NK-92 treated with Interleukin-12 subunit alpha and Interleukin-12 subunit beta, amount 100 ng/mL, for 24 hours (cell line): ENCODE data around the gene GTF2F2.

Source experiments
- DNase-seq: peaks from one replicate; lab custom pipeline; 2025; lab: John Stamatoyannopoulos, UW

Gene GTF2F2, protein sequence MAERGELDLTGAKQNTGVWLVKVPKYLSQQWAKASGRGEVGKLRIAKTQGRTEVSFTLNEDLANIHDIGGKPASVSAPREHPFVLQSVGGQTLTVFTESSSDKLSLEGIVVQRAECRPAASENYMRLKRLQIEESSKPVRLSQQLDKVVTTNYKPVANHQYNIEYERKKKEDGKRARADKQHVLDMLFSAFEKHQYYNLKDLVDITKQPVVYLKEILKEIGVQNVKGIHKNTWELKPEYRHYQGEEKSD

DNA sequence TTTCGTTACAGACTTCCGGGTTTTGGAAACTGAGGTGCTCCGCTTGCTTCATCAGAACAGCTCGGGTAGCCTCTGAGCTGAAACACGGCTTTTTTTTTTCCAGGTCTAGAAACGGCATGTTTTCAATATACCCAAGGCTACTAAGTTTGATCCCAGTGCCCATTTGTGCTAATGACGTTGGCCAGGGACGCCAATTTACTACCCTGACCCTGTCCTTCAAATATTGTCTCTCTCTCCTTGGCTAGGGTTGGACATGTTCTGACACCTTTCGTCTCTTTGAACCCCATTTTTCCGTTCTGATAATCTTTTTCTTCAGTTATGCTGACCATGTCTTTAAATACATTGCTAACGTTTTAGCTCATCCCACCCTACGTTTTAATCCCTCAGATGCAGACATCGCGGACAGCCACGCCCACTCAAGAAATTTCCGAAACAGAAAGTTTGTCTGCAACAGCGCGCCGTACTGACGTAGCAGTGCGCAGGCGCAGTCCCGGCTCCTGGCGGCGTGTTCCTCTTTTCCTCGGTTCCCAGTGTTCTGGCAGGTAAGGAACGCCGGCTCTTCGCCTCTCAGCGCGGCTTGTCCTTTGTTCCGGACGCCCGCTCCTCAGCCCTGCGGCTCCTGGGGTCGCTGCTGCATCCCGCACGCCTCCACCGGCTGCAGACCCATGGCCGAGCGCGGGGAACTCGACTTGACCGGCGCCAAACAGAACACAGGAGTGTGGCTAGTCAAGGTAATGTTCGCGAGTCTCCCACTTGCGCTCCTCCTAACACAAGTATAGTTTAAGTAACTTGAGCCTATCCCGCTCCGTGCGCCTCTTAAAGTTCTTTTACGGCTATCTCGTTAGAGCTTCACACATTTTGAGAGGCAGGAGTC is at the start of gene GTF2F2:
Gene GTF2F2 (plus strand): TSS at position 520 of the 874 bp plus-strand sequence. CDS start 146 bp downstream, at position 666.
- peak; percentile 85 for DNase-seq

DNA sequence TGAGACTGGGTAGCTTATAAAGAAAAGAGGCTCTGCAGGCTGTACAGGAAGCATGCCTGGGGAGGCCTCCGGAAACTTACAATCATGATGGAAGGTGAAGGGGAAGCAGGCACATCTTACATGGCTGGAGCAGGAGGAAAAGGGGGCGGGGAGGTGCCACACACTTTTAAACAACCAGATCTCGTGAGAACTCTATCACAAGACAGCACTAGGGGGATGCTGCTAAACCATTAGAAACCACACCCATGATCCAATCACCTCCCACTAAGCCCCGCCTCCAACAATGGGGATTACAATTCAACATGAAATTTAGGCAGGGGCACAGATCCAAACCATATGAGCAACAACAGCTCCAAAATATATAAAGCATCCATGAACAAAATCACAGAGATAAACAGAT is 46.5 kb upstream of the GTF2F2 start:
- DNase-seq: no peak

DNA sequence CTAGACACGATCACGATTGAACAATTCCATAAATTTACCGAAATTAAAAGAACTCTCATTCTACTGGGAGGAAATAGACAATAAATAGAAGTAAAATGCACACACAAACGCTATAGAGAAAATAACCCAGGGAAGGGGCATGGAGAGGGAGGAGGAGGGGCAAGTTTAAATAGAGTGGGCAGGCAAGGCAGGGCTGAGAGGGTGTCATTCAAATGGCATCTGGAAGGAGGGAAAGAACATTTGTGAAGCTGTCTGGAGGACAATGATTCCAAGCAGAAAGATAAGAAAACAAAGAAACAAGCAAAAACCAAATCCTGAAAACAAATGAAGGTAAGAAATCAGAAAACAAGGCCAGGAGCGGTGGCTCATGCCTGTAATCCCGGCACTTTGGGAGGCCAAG is 45.6 kb upstream of the GTF2F2 start:
- no peak for DNase-seq

DNA sequence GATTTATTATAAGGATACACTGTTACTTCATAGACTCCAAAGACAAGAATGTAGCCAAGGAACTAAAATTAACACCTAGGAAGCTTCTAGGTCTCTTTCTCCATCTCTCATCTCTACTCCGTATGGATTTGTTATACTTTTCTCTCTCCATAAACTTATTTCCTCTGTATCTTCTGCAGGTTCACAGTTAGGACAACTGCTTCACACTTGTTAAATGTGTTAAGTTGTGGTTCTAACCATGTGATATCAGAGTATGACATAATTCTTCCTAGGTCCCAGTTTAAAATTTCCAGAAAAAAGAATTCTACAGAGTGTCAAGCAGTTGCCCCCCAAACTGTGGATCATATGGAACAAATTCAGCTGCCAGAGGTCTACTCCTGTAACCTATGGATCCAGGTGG is 42.3 kb upstream of the GTF2F2 start:
- DNase-seq: no peak

DNA sequence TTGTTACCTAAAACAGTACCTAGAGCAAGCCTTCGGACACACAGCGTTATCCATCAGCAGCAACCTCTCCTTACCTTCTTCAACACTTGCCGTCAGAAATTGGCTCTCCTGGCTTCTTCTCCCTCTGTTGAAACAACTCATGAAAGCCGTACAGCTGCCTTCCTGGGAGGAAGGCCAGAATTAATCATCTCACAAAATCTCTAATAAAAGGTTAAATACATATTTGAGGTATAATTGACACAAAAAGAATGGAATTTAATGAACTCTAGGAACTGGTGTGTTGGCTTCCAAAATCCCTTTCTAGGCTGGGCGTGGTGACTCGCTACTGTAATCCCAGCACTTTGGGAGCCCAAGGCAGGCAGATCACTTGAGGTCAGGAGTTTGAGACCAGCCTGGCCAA is 37.3 kb upstream of the GTF2F2 start:
- no peak for DNase-seq

DNA sequence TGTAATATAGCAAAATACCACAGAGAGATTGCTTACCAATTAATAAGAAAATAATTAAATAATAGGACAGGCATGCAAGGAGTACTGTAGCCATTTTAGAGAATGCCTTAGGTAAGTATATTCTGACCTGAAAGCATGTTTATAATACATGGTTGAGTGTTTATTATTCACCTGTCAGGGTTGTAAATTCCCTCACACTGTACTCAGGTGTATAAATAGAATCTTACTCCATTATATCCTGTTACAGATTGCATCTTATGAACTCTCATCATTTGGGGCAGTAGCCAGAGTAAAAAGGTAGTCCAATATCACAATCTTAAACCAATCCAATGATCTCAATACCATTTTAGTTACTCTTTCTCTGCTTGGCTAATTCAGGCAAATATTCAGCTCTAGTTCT is 35.8 kb upstream of the GTF2F2 start:
- no peak for DNase-seq

DNA sequence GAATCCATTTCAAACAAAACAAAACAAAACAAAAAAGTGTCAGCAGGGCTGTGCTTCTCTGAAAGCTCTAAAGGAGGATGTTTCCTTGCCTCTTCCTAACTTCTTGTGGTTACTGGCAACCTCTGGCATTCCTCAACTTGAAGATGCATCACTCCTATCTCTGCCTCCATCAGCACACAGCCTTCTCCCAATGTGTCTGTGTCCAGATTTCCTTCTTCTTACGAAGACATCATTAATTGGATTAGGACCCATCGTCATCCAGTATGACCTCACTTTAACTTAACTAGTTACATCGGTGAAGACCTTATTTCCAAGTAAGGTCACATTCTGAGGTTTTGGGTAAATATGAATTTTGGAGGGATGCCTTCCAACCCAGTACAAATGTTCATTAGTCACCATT is 33.8 kb upstream of the GTF2F2 start:
- no peak for DNase-seq

DNA sequence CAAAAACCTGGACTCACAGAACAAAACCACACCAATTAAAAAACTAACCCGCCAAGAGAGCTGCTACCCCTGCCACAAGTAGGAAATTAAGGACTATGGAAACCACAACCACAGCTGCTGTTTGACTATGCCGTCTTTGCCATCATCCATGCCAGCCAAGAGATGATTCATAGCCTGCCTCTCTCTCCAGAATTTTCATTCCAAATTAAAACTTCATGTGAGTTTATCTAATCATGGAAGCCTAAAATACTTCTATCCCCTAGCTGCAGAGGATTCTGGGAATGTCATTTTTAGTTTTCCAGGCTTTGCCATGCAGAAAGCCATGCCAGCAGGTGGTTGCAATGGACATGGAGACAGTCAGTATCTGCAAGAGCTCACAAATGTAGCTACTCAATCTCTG is 27.6 kb upstream of the GTF2F2 start:
- no peak for DNase-seq

DNA sequence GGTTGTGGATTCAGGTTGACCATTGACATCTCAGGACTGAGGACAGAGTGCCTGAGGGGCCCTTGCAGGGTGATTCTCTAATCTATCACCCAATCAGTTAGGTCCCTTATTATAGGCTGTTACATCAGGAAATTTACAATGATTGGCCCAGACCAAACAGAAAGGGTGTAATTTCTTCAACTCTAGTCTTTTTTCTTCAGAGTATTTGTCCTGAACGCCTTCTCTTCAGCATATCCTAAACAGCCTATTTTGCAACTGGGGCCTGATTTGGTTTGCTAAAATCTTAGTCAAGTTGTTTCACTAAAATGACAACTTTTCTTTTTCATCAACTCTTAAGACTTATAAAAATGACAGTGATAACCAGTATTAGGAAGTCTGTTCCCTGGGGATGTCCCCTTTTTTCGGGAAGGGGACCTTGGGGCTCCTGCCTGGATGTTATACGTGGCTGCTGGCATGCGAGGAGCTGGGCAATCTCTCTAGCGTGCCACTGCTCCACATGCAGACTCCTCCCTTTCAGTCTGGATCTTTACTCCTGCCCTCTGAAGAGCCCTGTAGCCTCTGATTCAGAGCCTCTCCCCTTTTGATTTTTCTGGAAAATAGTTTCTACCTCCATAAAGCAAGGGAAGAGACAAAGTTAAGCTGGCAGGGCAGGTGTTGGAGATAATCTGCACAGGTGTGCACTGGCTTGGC is 19.6 kb upstream of the GTF2F2 start:
- DNase-seq: no peak

DNA sequence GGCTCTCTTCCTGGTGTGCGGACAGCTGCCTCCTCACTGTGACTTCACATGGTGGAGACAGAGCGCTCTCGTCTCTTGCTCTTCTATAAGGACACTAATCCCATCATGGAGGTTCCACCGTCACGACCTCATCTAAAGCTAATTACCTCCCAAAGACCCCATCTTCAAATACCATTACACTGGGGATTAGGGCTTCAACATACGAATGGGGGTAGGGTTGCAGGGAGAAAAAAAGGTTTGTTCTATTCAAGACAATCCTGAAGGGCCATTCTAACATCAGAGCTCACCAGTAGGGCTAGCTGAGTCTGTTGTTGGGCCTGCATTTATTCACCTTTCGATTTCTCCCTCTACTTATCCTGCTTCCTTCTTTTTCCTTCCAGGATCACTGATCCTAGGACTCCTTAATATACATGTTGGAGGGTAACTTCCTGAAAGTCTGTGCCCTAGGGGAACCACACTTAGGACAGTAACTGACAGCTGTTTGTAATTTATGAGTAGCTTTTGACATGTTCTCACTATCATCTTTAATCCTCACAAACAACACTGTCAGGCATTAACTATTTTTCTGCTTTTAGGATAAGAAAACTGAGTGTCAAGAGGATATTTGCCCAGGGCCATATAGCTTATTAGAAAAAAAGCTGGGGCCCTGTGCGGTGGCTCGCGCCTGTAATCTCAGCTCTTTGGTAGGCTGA is 18.8 kb upstream of the GTF2F2 start:
- DNase-seq: no peak

DNA sequence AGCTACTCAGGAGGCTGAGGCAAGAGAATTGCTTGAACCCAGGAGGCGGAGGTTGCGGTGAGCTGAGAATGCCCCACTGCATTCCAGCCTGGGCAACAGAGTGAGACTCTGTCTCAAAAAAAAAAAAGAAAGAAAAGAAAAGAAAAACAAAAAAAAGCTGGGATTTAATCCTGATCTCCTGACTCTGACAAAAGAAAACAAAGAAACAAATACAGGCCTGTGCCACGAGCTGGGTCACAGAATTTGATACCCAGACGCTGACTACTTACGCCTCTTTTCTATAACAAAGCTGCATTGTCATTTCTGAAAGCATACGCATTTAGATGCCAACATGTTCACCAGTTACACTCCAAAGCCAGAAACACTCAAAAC is 18.2 kb upstream of the GTF2F2 start:
- DNase-seq: no peak

DNA sequence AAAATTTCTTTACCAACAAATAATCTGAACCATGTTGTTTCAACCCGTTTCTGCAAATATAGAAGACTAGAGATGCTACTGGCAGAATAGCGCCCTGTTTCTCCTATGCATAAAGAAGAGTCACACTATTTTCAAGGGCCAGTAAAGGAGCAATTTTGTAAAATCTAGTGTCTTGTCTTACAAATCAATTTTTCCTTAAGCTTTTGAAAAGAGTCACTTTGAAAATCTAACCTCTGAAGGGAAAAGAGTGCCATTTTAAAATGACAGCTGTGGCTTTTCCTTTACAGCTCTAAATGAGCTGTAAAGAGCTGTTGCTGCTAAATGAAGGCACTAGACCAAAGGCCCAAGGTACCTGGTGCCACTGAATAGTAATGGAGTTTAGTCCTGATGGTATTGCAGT is 16.9 kb upstream of the GTF2F2 start:
- DNase-seq: no peak

DNA sequence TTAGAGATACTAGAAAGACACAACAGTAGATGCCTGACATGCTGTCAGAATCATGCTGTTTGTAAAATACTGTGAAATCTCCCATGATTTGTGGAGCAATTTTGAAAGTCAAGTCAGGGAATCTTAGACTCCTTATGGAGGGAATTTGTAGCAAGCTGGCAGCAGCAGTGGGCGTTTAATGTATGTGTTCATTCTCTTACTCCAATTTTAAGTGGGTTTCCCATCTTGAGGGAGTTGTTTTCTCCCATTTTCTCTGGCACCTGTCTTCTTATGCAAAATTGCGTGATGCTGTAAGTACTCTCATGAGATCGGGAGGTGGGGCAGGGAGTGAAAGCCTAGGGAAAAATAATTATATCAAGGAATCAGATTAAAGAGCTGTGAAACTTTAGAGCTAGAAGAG is 16.0 kb upstream of the GTF2F2 start:
- DNase-seq: no peak

DNA sequence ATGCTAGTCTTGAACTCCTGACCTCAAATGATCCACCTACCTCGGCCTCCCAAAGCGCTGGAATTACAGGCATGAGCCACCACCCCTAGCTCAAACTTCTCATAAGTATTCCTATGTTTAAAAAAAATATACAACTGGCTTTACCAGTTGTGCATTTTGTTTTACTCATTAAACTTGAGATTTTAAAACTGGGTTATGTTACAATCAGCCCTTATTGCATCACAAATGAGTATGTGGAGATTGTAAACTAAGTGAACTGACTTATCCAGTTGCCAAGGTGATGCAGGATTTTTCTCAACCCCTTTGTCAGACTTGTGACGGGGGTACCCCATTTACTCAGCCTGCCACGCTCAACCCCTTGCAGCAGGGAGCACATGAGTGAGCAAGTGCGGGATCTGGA is 14.4 kb upstream of the GTF2F2 start:
- DNase-seq: no peak

DNA sequence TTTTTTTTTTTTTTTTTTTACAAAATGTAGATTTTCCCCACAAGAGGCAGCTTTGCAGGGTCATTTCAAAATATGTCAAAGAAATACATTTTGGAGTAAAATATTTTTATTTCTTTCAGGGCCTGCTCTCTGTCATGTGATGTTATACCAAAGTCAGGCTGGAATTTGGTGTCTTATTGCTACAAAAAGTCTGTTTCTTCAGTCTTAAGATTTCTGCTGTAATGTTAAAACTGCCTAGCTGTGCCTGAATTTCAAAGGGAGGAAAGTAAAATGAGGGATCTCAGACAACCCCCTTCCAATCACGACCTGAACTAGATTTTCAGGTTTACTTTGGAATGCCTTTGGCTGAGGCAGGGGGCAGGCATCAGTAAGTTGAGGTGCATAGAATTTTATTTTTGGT is 12.8 kb upstream of the GTF2F2 start:
- no peak for DNase-seq

DNA sequence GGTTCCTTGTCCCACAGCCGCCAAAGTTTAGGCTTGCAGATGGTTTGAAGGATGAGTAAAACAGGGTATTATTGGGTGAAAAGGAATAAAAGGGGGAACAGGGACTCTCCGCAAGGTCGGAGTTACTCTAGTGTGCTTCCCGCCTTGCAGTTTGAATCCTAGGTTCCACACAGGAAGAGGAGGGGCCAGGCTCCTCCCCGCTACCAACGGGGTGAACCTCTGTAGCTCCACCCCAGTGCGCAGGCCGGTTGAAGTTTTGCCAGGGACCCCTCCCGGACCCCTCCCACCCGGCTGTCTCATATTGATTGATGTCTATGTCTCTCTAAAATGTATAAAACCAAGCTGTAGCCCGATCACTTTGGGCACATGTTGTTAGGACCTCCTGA is 11.6 kb upstream of the GTF2F2 start:
- DNase-seq: no peak

DNA sequence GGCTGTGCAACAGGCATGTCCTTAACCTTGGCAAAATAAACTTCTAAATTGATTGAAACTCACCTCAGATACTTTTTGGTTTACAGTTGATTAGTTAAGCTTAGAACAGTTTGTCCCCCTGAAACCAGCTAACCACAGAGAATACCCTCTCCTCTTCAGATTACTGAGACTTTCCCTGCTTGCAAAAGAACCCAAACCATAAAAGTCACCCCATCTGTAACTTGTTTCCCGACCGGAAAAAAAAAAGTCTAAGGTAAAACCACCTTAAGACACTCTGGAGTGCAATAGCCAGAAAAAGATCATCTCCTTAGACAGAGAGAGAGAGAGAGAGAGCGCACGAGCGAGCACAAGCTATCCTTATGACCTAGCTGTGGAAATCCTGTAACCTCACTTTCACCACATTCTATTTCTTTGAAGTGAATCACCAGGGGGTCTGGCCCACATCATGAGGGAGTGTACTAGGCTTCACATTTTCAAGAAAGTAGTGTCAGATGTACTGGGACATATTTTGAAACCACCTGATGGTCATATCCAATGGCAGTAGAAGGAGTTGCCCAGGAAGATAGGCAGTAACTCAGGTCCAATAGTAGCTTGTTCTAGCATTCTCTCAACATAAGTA is 11.1 kb upstream of the GTF2F2 start:
- no peak for DNase-seq

DNA sequence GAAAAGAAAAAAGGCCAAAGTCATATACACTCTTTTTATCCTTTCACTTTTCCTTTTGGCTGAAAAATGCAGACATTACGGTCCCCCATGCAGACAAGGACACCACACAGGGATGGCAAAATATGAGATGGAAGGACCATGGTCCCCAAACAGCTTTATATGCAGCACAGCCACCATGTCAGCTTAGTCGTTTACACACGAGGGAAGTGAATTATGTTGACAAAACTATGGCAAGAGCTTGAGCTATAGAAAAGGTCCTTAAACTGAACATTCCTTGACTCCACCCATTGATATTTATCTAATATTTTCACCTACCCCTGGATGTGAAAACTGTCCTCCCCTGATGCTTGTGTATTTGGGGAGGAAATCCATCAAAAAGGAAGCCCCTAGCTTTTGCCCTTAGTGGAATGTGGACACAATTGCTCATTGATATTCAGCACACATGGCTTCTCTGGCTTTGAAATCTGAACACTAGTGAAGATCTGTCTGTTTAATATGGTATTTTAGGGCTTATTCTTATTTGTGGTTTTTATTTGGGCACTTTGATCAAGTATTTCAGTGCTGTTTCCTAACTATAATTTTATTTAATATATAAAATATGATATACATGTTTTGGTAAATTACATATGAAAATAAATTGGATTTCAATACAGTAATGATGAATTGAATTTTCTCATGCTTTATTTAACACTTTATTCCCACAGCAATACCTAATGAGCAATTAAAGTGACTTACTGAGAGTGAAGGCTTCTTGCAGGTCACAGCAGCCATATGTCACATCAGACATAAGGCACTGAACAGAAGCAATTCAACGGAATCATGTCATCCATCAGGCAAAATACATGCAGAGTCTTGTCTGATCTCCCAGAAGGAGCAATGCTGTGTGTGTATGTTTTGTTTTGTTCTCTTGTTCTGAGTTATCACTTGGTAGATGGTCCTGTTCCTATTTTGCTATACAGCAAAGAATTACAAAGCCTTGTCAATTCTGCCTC is 6.8 kb upstream of the GTF2F2 start:
- DNase-seq: no peak

DNA sequence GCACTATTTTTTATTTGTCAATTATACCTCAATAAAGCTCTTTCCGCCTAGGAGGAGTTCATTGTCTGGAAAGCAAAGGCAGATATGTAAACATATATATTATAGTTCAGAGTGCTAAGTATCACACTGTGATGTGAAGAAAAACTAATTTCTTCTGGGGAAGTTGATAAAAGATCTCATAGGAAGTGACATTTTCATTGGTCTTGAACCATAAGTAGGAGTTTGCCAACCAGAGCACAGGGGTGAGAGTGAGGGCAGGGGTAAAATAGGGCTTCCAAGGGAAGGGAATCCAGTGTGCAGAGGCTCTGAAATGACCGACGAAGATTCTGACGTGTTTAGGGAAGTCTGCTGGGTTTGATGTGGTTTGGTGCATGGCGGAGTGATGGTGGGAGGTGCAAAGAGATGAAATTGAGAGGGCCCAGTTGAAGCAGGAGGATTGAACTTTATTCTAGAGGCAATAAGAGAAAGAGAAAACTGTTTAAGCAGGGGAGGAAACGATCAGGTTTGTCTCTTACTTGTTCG is 780 bp upstream of the GTF2F2 start:
- no peak for DNase-seq

DNA sequence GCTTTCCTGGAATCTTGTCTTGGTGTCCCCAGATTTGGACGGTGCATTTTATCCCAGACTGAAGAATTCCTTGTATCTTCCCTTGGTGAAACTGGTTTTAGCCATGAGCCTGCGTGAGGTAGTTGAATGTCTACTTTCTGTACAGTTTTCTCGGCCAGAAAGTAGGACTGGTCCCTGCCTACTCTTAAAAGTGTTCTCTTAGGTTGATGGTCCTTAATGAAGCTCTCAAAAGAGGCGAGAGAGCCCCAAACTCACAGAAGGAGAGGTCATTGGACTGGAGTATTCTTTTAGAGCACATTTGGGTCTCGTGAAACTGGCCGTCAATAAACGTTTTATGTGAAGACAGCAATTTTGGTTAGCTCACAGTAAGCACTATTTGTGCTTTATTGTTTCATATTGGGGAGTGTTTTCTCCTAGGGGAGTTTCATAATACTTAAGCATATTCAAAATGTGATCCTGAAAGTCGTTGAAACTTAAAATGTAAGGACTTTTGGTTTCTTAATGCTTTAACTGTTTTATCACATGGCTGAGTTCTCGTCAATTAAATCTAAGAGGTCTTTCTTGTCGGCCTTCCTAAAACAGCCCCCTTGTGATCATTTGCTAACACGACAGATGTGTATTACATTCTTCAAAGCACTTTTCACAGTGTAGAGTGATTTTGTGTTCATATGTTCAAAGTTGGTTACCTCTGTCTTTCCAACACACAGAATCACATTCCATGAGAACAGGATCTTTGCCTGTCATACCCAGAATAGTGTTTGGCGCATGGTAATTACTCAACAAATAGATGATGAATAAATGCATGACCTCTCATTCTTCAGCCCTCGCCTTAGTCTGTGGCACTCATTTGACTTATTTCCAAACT is 889 bp downstream of the GTF2F2 start:
- no peak for DNase-seq
